AG08396 (cell line): ENCODE results near the gene DOCK8.
"Not testable (repeated sequence)": the region's sequence is repeated elsewhere in the genome, so short reads cannot be mapped to it uniquely, and the experiment has no call there.

ENCODE experiments used
- DNase-seq: peaks from one replicate; pipeline ENCODE4 v3.0.0; 2012; ENCODE audit warnings: low spot score, mixed read lengths

Gene DOCK8

GRCh38 chr9:224582-225520 lies 10.2 kb downstream of the DOCK8 start:
- DNase-seq = no peak

GRCh38 chr9:227860-228259 lies 13.2 kb downstream of the DOCK8 start:
- DNase-seq = no peak

- no peak for DNase-seq
These were observed 14.4 kb downstream of the DOCK8 start for GRCh38 chr9:228929-229695.

GRCh38 chr9:231625-232024 lies 17.0 kb downstream of the DOCK8 start:
- DNase-seq = not testable (repeated sequence)

GRCh38 chr9:233708-234107 lies 19.0 kb downstream of the DOCK8 start:
- DNase-seq = not testable (repeated sequence)

- DNase-seq = no peak
These were observed 22.6 kb downstream of the DOCK8 start for GRCh38 chr9:237141-237857.

GRCh38 chr9:237858-238345 lies 23.2 kb downstream of the DOCK8 start:
- DNase-seq = no peak

GRCh38 chr9:242461-243080 lies 27.9 kb downstream of the DOCK8 start:
- DNase-seq = no peak

- no peak for DNase-seq
These were observed 33.8 kb downstream of the DOCK8 start for GRCh38 chr9:248278-248961.

GRCh38 chr9:249025-249424 lies 34.4 kb downstream of the DOCK8 start:
- DNase-seq = no peak

GRCh38 chr9:250039-250438 lies 35.4 kb downstream of the DOCK8 start:
- DNase-seq = no peak

- no peak for DNase-seq
These were observed 36.0 kb downstream of the DOCK8 start for GRCh38 chr9:250625-251024.

- DNase-seq = no peak
These were observed 36.7 kb downstream of the DOCK8 start for GRCh38 chr9:251398-251797.

GRCh38 chr9:253539-253938 lies 38.9 kb downstream of the DOCK8 start:
- no peak for DNase-seq

- DNase-seq = no peak
These were observed 39.9 kb downstream of the DOCK8 start for GRCh38 chr9:254516-254915.

GRCh38 chr9:257957-258356 lies 43.3 kb downstream of the DOCK8 start:
- no peak for DNase-seq

GRCh38 chr9:259405-260404 lies 45.0 kb downstream of the DOCK8 start:
- DNase-seq = no peak

GRCh38 chr9:264231-264630 lies 49.6 kb downstream of the DOCK8 start:
- DNase-seq = no peak

GRCh38 chr9:265209-265870 lies 50.7 kb downstream of the DOCK8 start:
- DNase-seq = no peak
